Testis (tissue), 2 donors: ENCODE results near the gene COMMD4.

Experiments
- CTCF ChIP-seq, 3 experiments: fragments of 450-650 bp in 2 of 3; fragments of 200-600 bp in 1 of 3; sonication (generic) in 1 of 3; IDR thresholded peaks; one replicate each; pipeline ENCODE4 v1.5.1; 2016 to 2019; ENCODE audit warnings: antibody characterized with exemption in 3 of 3, mild to moderate bottlenecking in 2 of 3, moderate library complexity in 1 of 3
- POLR2A ChIP-seq: fragments of 450-650 bp; IDR thresholded peaks from one replicate; pipeline ENCODE4 v1.6.1; 2017; ENCODE audit warnings: antibody characterized with exemption, mild to moderate bottlenecking, moderate library complexity

- TF ChIP-seq CTCF (IDR thresholded peaks at IDR 0.05), result no peak
- no peak for TF ChIP-seq POLR2A
Observed at GRCh38 chr15:75314552-75315290, 21.1 kb upstream of the COMMD4 start.
